CD4-positive, alpha-beta T cell treated with Interleukin-17A for 1 hour (primary cell): ENCODE results near the gene HYCC2.
"Not testable (repeated sequence)": the region's sequence is repeated elsewhere in the genome, so short reads cannot be mapped to it uniquely, and the experiment has no call there.

Experiments used
- DNase-seq: peaks from one replicate; pipeline ENCODE4 v3.0.0-alpha.2; 2020

Gene HYCC2

DNA sequence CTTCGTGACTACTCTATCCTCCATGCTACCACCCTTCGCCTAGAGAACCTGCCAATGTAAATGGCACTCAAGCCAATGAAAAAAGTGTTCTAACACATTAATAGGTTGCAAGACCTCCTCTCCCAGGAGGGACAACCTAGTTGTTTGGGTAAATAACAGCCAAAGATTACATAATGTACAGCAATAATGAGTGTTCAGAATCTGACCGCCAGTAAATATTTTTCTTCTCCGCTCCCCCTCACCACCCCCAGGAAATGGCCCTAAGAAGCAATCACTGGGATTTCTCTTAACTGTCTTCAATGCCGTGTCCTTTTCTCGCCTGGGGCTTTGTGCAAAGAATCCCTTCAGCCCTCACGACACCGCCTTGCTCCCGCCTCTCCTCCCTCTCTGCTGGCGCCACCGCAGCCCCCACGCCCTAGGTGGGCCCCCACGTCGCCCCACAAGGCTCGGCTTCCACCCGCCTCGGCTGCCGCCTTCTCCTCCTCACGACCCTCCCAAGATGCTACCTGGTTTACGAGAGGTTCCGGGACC lies 458 bp downstream of the HYCC2 start:
- DNase-seq, result no peak

DNA sequence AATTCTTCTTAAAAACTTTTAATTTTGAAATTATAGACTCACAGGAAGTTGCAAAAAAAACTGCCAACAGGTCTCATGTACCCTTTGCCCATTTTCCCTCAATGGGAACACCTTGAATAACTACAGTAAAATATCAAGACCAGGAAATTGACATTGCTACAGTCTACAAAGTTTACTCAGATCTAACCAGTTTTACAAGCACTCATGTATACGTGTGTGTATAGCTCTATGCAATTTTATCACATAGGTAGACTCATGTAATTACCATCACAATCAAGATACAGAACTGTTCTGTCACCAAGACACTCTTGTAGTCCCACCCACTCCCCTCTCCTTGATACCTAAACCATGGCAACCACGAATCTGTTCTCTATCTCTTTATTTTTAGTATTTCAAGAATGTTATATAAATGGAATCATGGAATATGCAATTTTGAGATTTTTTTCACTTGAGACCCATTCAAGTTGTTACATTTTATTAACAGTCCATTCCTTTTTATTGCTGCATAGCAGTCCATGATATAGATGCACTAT lies 6.6 kb downstream of the HYCC2 start:
- no peak for DNase-seq

DNA sequence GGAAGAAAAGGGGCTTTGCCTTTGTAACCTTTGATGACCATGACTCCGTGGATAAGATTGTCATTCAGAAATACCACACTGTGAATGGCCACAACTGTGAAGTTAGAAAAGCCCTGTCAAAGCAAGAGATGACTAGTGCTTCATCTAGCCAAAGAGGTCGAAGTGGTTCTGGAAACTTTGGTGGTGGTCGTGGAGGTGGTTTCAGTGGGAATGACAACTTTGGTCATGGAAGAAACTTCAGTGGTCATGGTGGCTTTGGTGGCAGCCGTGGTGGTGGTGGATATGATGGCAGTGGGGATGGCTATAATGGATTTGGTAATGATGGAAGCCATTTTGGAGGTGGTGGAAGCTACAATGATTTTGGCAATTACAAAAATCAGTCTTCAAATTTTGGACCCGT lies 8.0 kb downstream of the HYCC2 start:
- DNase-seq, result not testable (repeated sequence)

DNA sequence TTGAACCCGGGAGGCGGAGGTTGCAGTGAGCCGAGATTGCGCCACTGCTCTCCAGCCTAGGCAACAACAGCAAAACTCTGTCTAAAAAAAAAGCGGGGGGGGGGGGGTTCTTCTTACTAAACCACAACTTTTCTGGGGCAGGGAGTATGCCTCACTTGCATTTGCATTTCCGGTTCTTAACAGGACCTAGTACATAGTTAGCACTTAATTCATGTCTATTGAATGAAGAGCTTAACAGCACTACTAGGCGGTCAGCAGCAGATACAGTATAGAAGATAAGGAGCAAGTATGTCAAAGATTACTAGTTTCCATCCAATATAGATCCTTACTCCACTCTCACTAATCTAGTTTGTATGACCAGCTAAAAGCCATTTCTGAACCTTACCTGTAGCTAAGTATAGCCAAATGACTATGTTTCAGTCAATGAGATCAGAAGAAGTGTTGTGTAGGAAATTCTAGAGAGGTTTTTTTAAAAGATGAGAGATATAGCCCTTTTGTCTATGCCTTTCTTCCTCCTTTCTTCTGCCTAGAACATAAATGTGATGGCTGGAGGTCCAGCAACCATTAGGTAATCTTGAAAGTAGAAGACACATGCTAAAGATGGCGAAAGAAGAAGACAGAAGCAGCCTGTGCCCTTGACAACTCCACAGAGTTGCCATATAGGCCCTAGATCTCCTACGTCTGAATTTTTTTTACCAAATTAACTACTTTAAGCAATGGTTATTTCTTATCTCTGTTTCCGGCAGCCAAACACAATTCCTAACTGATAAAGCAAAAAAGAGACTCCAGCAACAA lies 11.3 kb downstream of the HYCC2 start:
- DNase-seq, result no peak

DNA sequence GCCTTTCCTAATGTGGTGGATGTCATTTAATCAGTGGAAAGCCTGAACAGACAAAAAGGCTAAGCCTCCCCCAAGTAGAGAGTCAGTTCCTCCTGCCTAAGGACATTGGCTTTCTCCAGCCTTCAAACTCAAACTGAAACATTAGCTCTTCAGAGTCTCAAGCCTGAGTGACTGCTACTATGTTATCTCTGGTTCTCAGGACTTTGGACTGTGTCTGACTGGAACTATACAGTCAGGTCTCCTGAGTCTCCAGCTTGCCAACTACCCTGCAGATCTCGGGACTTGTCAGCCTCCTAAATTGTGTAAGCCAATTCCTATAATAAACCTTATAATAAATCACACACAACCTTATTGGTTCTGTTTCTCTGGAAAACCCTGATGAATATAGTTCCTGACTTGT lies 12.6 kb downstream of the HYCC2 start:
- no peak for DNase-seq

DNA sequence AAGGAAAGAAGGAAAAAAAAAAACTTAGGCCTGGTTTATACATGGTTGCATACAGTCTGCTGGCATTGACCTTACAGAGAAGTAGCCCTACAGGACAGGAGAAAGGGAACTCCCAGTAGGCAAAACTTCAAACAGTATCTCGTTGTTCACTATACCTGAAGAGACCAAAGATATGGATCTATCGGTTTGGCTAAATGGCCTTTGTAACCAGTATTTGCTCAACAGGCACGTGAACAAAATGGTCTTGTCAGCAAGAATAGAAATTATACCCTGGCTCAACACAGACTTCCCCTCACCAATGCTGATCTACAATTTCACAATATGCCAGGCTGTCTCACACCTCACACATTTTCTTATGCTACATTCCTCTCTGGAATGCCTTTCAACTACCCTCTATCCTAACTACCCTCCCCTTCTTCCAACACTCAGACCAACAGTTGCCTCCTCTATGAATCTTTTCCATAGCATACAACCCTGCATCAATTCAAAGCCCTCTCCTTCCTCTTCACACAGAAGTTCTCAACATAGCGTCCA lies 13.7 kb downstream of the HYCC2 start:
- DNase-seq, result no peak

DNA sequence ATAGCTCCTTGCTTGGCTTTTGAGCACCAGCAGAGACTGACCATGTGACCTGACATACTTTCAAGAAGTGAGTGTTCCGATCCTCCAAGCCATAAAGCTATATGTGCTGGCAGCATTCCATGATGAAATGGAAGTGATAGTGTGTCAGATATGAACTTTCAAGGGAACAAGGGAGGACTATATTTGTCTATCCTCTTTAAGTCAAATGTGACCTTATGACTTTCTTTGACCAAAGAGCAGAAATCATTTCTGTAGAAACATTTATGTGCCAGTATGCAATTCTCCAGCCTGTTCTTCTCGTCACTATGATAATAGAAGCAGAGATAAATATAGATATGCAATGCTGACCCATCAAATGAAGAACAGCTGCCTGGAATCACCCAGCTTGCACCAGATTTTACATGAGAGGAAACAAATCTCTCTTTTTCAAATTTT lies 14.4 kb downstream of the HYCC2 start:
- no peak for DNase-seq

DNA sequence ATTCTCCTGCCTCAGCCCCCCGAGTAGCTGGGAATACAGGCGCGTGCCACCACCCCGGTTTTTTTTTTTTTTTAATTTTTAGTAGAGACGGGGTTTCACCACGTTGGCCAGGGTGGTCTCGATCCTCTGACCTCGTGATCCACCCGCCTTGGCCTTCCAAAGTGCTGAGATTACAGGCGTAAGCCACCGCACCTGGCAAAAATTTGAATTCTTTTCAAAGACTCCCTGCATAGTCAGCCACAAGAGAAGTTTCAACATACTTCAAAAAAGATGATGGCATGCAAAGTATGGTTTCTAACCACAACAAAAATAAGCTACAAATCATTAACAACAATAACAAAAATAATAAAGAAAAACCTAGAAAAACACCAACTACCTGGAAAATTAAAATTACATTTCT lies 22.0 kb downstream of the HYCC2 start:
- DNase-seq, result no peak

DNA sequence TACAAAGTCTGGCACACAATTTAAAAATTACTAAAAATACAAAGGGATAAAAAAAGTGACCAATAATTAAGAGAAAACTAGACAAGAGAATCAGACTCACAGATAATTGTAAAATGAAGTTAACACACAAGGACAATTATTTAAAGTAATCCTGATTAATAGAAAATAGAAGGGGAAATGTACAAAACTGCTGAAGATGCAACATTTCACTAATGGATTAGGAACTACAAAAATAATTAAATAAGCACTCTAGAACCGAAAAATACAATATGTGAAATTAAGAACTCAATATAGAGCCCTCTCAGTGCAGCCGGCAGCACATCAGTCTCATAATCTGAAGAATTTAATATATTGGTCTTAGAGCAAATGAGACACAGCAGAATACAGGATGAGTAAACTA lies 24.6 kb downstream of the HYCC2 start:
- no peak for DNase-seq

DNA sequence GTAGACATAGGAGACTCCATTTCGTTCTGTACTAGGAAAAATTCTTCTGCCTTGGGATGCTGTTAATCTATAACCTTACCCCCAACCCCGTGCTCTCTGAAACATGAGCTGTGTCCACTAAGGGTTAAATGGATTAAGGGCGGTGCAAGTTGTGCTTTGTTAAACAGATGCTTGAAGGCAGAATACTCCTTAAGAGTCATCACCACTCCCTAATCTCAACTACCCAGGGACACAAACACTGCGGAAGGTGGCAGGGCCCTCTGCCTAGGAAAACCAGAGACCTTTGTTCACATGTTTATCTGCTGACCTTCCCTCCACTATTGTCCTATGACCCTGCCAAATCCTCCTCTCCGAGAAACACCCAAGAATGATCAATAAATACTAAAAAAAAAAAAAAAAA lies 28.4 kb downstream of the HYCC2 start:
- DNase-seq, result not testable (repeated sequence)

DNA sequence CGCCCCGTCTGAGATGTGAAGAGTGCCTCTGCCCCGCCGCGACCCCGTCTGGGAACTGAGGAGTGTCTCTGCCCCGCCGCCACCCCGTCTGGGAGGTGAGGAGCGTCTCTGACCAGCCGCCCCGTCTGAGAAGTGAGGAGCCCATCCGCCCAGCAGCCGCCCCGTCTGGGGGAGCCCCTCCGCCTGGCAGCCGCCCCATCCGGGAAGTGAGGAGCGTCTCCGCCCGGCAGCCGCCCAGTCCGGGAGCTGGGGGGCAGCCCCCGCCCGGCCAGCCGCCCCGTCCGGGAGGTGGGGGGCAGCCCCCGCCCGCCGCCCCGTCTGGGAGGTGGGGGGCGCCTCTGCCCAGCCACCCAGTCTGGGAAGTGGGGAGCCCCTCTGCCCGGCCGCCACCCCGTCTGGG lies 29.0 kb downstream of the HYCC2 start:
- DNase-seq, result not testable (repeated sequence)

DNA sequence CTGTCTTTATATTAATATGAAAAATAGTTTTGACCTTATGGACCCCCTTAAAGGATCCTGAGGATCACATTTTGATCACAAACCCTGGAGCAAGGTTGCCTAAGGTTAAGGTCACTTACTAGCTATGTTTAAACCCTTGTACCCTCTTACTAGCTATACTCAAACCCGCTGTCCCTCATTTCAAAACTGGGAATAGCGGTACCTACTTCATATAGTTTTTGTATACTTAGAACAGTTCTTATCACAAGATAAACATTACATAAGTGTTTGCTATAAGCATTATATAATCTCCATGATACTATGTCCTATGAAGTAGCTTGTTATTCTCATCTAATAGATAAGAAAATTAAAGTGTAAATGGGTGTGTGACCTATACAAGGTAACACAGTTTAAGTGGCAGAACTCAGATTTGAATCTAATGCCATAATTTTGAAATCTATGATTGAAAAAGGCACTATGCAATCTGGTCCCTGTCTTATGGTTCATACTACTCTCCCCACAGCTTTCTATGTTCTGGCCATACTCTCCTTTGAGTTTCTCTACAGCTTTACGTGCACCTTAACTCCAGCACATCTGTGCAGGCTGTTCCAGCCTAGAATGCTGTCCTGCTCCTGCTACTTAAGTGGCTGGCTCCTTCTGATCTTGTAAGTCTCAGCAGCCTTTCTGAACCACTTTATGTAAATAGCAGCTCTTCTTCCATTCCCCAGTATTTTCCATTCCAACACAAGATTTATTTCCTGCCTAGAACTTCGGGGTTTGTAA lies 30.4 kb downstream of the HYCC2 start:
- no peak for DNase-seq

DNA sequence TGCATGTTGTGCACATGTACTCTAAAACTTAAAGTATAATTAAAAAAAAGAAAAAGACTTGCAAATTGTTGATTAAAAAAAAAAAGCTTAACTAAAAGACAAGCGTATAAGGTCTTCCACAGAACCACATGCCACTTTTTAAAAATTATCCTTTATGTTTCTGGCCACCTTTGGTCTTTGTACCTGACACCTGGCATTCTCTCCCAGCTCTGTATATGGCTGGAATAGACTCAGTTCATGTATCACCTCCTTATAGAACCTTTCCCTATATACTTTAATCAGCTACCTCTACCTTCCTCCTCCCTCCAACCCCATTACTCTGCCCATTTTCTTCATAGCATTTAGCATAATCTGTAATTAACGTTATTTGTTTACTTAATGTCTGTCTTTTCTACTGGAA lies 32.6 kb downstream of the HYCC2 start:
- no peak for DNase-seq

DNA sequence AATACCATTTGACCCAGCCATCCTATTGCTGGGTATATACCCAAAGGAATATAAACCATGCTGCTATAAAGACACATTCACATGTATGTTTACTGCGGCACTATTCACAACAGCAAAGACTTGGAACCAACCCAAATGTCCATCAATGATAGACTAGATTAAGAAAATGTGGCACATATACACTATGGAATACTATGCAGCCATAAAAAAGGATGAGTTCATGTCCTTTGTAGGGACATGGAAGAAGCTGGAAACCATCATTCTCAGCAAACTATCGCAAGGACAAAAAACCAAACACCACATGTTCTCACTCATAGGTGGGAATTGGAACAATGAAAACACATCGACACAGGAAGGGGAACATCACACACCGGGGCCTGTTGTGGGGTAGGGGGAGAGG lies 33.1 kb downstream of the HYCC2 start:
- DNase-seq, result not testable (repeated sequence)

DNA sequence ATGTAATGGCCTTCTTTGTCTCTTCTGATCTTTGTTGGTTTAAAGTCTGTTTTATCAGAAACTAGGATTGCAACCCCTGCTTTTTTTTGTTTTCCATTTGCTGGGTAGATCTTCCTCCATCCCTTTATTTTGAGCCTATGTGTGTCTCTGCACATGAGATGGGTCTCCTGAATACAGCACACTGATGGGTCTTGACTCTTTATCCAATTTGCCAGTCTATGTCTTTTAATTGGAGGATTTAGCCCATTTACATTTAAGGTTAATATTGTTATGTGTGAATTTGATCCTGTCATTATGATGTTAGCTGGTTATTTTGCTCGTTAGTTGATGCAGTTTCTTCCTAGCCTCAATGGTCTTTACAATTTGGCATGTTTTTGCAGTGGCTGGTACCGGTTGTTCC lies 37.1 kb downstream of the HYCC2 start:
- not testable (repeated sequence) for DNase-seq

DNA sequence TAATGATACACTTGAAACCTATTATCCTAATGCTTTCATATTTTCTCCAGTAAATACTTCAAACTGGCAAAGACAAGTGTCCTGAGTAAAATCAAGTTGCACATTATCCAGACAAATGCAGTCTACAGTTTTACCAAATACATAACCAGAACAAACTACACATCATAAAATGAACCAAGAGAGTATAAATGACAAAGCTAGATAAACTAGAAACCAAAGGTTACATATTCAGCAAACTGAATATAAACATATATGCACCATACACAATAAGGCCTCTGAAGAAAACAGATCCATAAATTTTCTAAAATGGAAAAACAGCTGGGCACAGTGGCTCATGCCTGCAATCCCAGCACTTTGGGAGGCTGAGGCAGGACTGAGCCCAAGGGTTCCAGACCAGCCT lies 47.0 kb downstream of the HYCC2 start:
- no peak for DNase-seq

DNA sequence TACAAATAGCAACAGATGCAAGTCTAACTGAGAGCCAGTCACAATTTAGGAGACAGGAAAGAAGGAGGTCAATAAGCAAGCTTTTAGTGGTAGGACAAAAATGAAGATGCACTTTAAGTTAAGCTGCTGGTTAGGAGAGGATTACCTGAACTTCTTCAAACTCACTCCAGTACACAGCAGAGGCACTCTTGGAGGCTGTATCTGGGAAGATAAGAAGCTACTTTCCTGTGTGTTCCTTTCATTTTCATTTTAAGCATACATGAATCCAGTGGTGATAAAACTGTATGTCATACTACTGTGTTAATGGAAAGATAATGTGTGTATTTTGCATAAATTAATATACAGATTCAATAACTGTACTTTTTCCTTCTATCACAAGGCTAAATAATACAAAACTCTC lies 49.6 kb downstream of the HYCC2 start:
- DNase-seq, result no peak
